GM21390 (cell line): ENCODE results near the gene PNMA8B.
"Not testable (repeated sequence)": the region's sequence is repeated elsewhere in the genome, so short reads cannot be mapped to it uniquely, and the experiment has no call there.

ENCODE experiments used
- ATAC-seq: cut with Tn5 transposase; IDR thresholded peaks from one replicate; pipeline ENCODE4 v1.9.1; 2021; ENCODE audit not compliant: unreplicated experiment

The PNMA8B gene

GRCh38 chr19:46514589-46515289 is 19.1 kb upstream of the PNMA8B start:
- ATAC-seq = no peak

GRCh38 chr19:46513461-46514236 is 18.0 kb upstream of the PNMA8B start:
- ATAC-seq = no peak

GRCh38 chr19:46511237-46511636 is 15.6 kb upstream of the PNMA8B start:
- no peak for ATAC-seq

GRCh38 chr19:46508206-46508605 is 12.5 kb upstream of the PNMA8B start:
- ATAC-seq = no peak

GRCh38 chr19:46503848-46504453 is 8.3 kb upstream of the PNMA8B start:
- ATAC-seq = no peak

- ATAC-seq = no peak
These were observed 7.2 kb upstream of the PNMA8B start for GRCh38 chr19:46502891-46503290.

GRCh38 chr19:46499692-46500091 is 4.0 kb upstream of the PNMA8B start:
- no peak for ATAC-seq

GRCh38 chr19:46497773-46498172 is 2.1 kb upstream of the PNMA8B start:
- no peak for ATAC-seq

- ATAC-seq = not testable (repeated sequence)
These were observed 1.2 kb upstream of the PNMA8B start for GRCh38 chr19:46496886-46497285.

GRCh38 chr19:46496304-46496703 is 637 bp upstream of the PNMA8B start:
- ATAC-seq = no peak

- ATAC-seq = no peak
These were observed 504 bp downstream of the PNMA8B start for GRCh38 chr19:46494941-46495785.

- no peak for ATAC-seq
These were observed 1.3 kb downstream of the PNMA8B start for GRCh38 chr19:46494146-46494940.

GRCh38 chr19:46493236-46494145 is 2.2 kb downstream of the PNMA8B start:
- no peak for ATAC-seq

GRCh38 chr19:46492841-46493235 is 2.8 kb downstream of the PNMA8B start:
- no peak for ATAC-seq

GRCh38 chr19:46491975-46492682 is 3.5 kb downstream of the PNMA8B start:
- no peak for ATAC-seq

- ATAC-seq = no peak
These were observed 4.9 kb downstream of the PNMA8B start for GRCh38 chr19:46490774-46491173.

GRCh38 chr19:46489445-46490272 is 6.0 kb downstream of the PNMA8B start:
- ATAC-seq = no peak

- ATAC-seq = no peak
These were observed 7.1 kb downstream of the PNMA8B start for GRCh38 chr19:46488551-46488950.
